Right lobe of liver (tissue), 6 donors: Measurements from ENCODE around the gene OAS1. TPM values are rescaled to one million over a fixed set of nuclear protein-coding genes. Genes with fewer than 3 reads are reported as not detected.

ENCODE experiments used
- ATAC-seq, 4 donors: fragments of 200-7000 bp; cut with Tn5 transposase; one replicate each; pipeline ENCODE4 v1.9.1; 2020; ENCODE audit warnings: mild to moderate bottlenecking in 4 of 4, moderate library complexity in 4 of 4
- DNase-seq, 3 donors: peaks; one replicate each; pipeline ENCODE4 v3.0.0-alpha.2; 2020
- H3K27ac ChIP-seq, 3 donors: fragments of 200-600 bp; one replicate each; pipeline ENCODE4 v1.8.0; 2022
- H3K27me3 ChIP-seq, 2 donors: fragments of 200-600 bp; one replicate each; pipeline ENCODE4 v1.8.0; 2022
- H3K36me3 ChIP-seq, 4 donors: fragments of 200-600 bp; sonication (generic) in 1 of 4; one replicate each; pipeline versions ENCODE4 v1.5.1 to v1.8.0; 2017 to 2022; ENCODE audit warnings: control low read depth in 1 of 4
- H3K4me1 ChIP-seq, 4 donors: fragments of 200-600 bp; sonication (generic) in 1 of 4; one replicate each; pipeline versions ENCODE4 v1.5.1 to v1.8.0; 2017 to 2022; ENCODE audit warnings: control low read depth in 1 of 4
- H3K4me3 ChIP-seq, 3 donors: fragments of 200-600 bp; one replicate each; pipeline ENCODE4 v1.8.0; 2022
- H3K9me3 ChIP-seq, 4 donors: fragments of 200-600 bp; sonication (generic) in 1 of 4; one replicate each; pipeline versions ENCODE4 v1.5.1 to v1.8.0; 2017 to 2022; ENCODE audit warnings: control low read depth in 1 of 4
- POLR2A ChIP-seq: fragments of 450-650 bp; IDR thresholded peaks from one replicate; pipeline ENCODE4 v1.6.1; 2017; ENCODE audit warnings: antibody characterized with exemption, mild to moderate bottlenecking
- WGBS: methylation state at CpG from one replicate; pipeline ENCODE4 v1.1.6; 2018; ENCODE audit warnings: low coverage, low lambda C conversion rate; ENCODE audit not compliant: insufficient coverage; ENCODE audit errors: missing lambda C conversion rate; 5-methylcytosine and 5-hydroxymethylcytosine counted together
- intact Hi-C, 2 donors: fragments of 100-400 bp; cut with DNase I; formaldehyde crosslinking; loops; one replicate each; pipeline versions ENCODE4 v1.11.2 to v1.14.1; 2022
- total RNA-seq, 6 experiments: library from RNA; depleted of rRNA in 2 of 6; stranded (reverse); fragments of >200 nt in 2 of 6; fragmentation: NEBNext Ultra II Directional in 3 of 6; extraction: Animal tissue kit (Norgen Biotek cat#: 25700) in 3 of 6; gene quantifications; one replicate each; pipeline versions ENCODE4 v1.1.0 to v1.2.4, GENCODE V29; 2016 to 2023
- TF ChIP-seq, protein P1 (sequence below), 4 donors: fragments of 200-600 bp in 3 of 4; fragments of 450-650 bp in 1 of 4; IDR thresholded peaks; one replicate each; pipeline versions ENCODE4 v1.5.1 to v1.8.0; 2016 to 2022; ENCODE audit warnings: antibody characterized with exemption in 4 of 4, mild to moderate bottlenecking in 2 of 4
- donor health status: DM: no; HTN: yes; CAD: no.
- donor health status: DM: no; HTN: no; CAD: no.
- donor health status: DM: no; HTN: no; CAD: no.
- donor health status: DM: no; HTN: yes; CAD: no.
- donor health status: DM: no; HTN: yes; CAD: no.

OAS1 gene
- total RNA-seq, 6 experiments from 2014 or later: 19.2 to 23.0 (median 22.5) TPM

DNA sequence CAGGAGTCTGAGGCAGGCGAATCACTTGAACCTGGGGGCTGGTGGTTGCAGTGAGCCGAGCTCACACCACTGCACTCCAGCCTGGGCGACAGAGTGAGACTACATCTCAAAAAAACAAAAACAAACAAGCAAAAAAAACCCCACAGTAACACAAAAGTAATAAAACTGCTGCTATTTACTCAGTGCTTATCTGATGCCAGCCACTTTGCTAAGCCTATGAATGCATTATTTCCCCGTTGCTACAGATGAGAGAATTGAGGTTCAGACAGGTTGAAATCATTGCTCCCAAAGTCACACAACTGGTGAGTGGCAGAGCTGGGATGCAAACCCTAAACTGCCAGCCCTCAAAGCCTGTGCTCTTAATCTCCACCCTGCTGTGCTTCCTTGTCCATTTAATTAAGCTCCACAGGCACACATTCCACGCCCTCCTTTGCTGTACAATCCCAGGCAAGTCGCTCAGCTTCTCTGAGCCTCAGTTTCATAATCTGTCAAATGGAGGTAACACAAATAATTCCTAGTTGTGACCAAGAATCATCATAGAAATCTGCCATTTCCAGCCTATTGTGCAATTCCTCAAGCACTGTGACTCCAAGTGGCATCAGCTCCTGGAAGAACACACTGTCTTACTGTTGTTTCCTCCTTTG is 25.8 kb downstream of the OAS1 start:
- ATAC-seq (no peak), DNase-seq (no peak)
- H3K27me3 ChIP-seq: no peaks in the 10 kb centered on the region
- TF ChIP-seq, protein P1, sequence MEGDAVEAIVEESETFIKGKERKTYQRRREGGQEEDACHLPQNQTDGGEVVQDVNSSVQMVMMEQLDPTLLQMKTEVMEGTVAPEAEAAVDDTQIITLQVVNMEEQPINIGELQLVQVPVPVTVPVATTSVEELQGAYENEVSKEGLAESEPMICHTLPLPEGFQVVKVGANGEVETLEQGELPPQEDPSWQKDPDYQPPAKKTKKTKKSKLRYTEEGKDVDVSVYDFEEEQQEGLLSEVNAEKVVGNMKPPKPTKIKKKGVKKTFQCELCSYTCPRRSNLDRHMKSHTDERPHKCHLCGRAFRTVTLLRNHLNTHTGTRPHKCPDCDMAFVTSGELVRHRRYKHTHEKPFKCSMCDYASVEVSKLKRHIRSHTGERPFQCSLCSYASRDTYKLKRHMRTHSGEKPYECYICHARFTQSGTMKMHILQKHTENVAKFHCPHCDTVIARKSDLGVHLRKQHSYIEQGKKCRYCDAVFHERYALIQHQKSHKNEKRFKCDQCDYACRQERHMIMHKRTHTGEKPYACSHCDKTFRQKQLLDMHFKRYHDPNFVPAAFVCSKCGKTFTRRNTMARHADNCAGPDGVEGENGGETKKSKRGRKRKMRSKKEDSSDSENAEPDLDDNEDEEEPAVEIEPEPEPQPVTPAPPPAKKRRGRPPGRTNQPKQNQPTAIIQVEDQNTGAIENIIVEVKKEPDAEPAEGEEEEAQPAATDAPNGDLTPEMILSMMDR (IDR thresholded peaks at IDR 0.05): no peak
- TF ChIP-seq POLR2A: no peak
- no peak overlapping the region for H3K27ac ChIP-seq
- H3K4me1 ChIP-seq: no peaks in the 10 kb centered on the region
- no peaks in the 10 kb centered on the region for H3K9me3 ChIP-seq
- WGBS: 80% methylated on average over 6 of the region's 6 CpGs
- H3K4me3 ChIP-seq: no peak overlapping the region
- intact Hi-C loops: no loop called here
- no peaks in the 10 kb centered on the region for H3K36me3 ChIP-seq

DNA sequence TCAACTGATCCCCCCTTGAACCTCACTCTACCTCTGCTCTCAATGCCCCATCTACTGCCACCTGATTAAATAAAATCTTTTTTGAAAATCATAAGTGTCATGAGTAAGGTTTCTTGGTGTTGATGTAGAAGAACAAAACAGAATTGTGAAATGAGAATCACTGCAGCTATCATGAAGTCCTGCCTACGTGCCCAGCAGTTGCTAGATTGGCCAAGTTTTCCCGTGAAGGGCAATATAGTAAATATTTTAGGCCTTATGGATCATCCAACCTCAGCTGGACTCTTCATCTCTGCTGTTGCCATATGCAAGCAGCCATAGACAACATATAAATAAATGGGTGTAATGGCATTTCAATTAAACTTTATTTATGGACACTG is 26.4 kb downstream of the OAS1 start:
- Histone ChIP-seq H3K4me3 (no peak overlapping the region), H3K27me3 (no peaks in the 10 kb centered on the region), H3K36me3 (no peaks in the 10 kb centered on the region), H3K27ac (no peak overlapping the region), H3K4me1 (no peaks in the 10 kb centered on the region), H3K9me3 (no peaks in the 10 kb centered on the region)
- WGBS: 67% methylated on average over 2 of the region's 2 CpGs
- ATAC-seq: no peak
- no peak for DNase-seq
- TF ChIP-seq POLR2A: no peak
- TF ChIP-seq, protein P1 (IDR thresholded peaks at IDR 0.05): no peak
- intact Hi-C loops: no loop called here

DNA sequence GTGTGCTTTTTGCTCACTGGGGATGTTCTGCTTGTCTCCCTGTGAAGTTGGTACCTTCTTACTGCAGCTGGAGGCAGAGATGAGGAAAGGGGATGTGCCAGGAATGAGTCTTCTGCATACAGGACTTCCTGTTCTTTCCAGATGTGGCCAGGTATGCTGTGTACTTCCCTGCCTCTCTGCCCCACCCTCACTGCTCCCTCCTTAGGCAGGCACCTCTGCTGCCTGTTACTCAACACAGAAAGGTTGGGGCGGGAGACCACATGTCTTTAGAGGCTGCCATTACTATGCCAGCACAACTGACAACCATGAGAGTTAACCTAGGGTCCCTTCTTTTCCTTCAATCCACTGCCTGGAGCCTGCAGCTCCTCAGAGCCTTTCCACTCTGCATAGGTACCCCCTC is 29.5 kb downstream of the OAS1 start:
- Histone ChIP-seq H3K4me3 (no peak overlapping the region), H3K27ac (no peak overlapping the region), H3K36me3 (no peaks in the 10 kb centered on the region), H3K27me3 (no peaks in the 10 kb centered on the region), H3K9me3 (no peaks in the 10 kb centered on the region), H3K4me1 (peaks cover 0 to 12% (median 3%) of the 10 kb centered on the region in 4 donors)
- ATAC-seq: no peak
- no CpG with 5 or more reads among the region's 1 CpG for WGBS
- intact Hi-C loops: no loop called here
- TF ChIP-seq POLR2A: no peak
- TF ChIP-seq, protein P1 (IDR thresholded peaks at IDR 0.05): no peak
- DNase-seq: no peak

DNA sequence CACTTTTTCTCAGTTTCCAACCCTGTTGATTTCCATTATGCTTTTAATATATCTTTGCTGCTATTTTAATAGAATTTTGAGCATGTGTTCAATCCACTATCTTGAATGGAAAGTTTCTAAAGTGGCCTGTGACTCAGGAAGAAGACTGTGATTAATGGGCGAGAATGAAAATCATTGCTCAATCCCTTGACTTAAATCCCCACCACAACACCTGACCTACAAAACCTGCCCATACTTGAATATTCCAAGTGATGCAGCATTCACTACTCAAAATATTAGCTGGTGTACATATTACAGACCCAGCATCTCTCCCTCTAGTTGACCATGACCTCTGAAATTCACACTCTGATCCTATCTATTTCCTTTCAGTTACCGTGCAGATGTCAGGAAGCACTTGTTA is 30.2 kb downstream of the OAS1 start:
- DNase-seq: no peak
- TF ChIP-seq, protein P1 (IDR thresholded peaks at IDR 0.05): no peak
- TF ChIP-seq POLR2A: no peak
- H3K36me3 ChIP-seq: no peaks in the 10 kb centered on the region
- no peaks in the 10 kb centered on the region for H3K27me3 ChIP-seq
- intact Hi-C loops: no loop called here
- H3K4me3 ChIP-seq: no peak overlapping the region
- H3K27ac ChIP-seq: no peak overlapping the region
- WGBS: 31% methylated on average over 2 of the region's 2 CpGs
- peaks cover 0 to 12% (median 3%) of the 10 kb centered on the region in 4 donors for H3K4me1 ChIP-seq
- H3K9me3 ChIP-seq: no peaks in the 10 kb centered on the region
- ATAC-seq: no peak
